AG04449 (cell line): ENCODE measurements around the gene CSTPP1.
"Not testable (repeated sequence)": the region's sequence is repeated elsewhere in the genome, so short reads cannot be mapped to it uniquely, and the experiment has no call there.

Experiments used
- CTCF ChIA-PET: fragments of 350-600 bp; formaldehyde crosslinking; extraction: SDS; loops from one replicate; lab custom pipeline; 2021; ENCODE audit warnings: antibody characterized with exemption; lab: Yijun Ruan, JAX
- POLR2A ChIA-PET: fragments of 400-600, 350-600 bp; formaldehyde crosslinking; extraction: SDS; loops from one replicate; lab custom pipeline; 2020; ENCODE audit warnings: antibody characterized with exemption, inconsistent platforms; lab: Yijun Ruan, JAX
- DNase-seq: peaks from one replicate; pipeline ENCODE4 v3.0.0-alpha.2; 2010; ENCODE audit warnings: low read depth, low spot score
- H3K4me3 ChIP-seq: 2 replicates; pipeline ENCODE4 v1.5.1; 2011; ENCODE audit warnings: low read depth, mild to moderate bottlenecking, control low read depth, low read length
- CTCF ChIP-seq: IDR thresholded peaks from one replicate; pipeline ENCODE4 v1.5.1; 2011; ENCODE audit warnings: mild to moderate bottlenecking, moderate library complexity, low read length, control low read depth, inconsistent platforms; ENCODE audit not compliant: insufficient read depth; ENCODE audit errors: missing control alignments

Gene CSTPP1

GRCh38 chr11:47109727-47110246 lies 173.2 kb downstream of the CSTPP1 start:
- no peak for DNase-seq
- ChIA-PET CTCF (interaction anchor here (1.1 kb wide), 1 partner anchor 43 kb away, joined by 3 read pairs; no protein-coding TSS in a partner anchor), POLR2A (no interaction called here)
- no peak for TF ChIP-seq CTCF
- no peak overlapping the region for H3K4me3 ChIP-seq

GRCh38 chr11:47111318-47111804 lies 174.8 kb downstream of the CSTPP1 start:
- TF ChIP-seq CTCF = no peak
- POLR2A ChIA-PET = no interaction called here
- H3K4me3 ChIP-seq = no peak overlapping the region
- no peak for DNase-seq
- CTCF ChIA-PET = interaction anchor here (1.1 kb wide), 1 partner anchor 15 kb away, joined by 3 read pairs; no protein-coding TSS in a partner anchor

GRCh38 chr11:47112941-47113340 lies 176.4 kb downstream of the CSTPP1 start:
- POLR2A ChIA-PET, DNase-seq, H3K4me3 ChIP-seq, CTCF ChIA-PET: not testable (repeated sequence)

- CTCF ChIA-PET, DNase-seq, H3K4me3 ChIP-seq, POLR2A ChIA-PET: not testable (repeated sequence)
Observed at GRCh38 chr11:47118958-47119688, 182.6 kb downstream of the CSTPP1 start.

DNA sequence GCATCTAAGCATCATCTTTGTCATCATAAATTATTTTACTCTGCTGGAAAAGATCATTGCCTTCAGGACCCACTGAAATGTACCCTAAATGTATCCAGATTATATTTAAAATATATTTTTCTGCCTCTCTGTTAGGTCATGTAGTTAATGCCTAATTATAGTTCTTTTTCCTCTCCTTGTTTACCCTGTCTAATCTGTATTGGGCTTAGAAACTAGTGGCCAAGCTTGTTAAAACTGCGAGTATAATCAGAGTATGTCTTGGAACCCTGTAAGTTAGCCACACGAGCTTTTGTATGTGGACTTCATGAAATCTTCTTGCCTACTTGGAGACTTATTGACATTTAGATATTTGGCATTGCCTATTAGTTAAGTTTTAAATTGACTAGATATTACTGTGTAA lies 184.5 kb downstream of the CSTPP1 start:
- POLR2A ChIA-PET = no interaction called here
- no peak overlapping the region for H3K4me3 ChIP-seq
- CTCF ChIA-PET = no interaction called here
- TF ChIP-seq CTCF = no peak
- no peak for DNase-seq

DNA sequence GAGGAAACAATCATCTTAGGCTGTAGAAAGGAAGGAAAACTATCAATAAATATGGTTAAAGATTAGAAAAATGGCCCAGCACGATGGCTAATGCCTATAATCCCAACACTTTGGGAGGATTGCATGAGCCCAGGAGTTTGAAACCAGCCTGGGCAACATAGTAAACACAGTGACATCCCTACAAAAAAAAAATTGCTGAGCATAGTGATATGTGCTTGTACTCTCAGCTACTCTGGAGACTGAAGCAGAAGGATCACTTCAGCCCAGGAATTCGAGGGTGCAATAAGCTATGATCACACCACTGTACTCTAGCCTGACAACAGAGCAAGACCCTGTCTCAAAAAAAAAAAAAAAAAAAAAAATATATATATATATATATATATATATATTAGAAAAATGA lies 185.2 kb downstream of the CSTPP1 start:
- ChIA-PET CTCF (no interaction called here), POLR2A (no interaction called here)
- H3K4me3 ChIP-seq = no peak overlapping the region
- TF ChIP-seq CTCF = no peak
- no peak for DNase-seq

DNA sequence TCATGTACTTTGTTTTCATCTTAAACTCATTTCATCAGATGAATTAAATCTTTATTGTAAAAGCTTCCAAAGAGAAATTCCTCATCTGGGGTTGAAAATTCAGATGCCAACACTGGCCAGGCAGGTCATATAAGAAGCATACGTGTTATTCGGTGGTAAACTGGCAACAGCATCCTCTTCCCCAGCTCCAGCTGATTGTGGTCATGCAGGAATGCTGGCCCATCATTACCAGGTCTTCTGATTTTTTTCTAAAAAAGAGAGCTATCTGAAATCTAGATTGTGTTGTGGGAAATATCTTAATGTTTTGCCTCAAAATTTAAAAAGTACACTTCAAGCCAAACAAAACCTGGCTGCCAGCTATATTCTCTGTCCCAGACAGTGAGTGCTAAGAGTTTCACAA lies 186.5 kb downstream of the CSTPP1 start:
- DNase-seq = no peak
- TF ChIP-seq CTCF = no peak
- CTCF ChIA-PET = interaction anchor here (0.5 to 1.5 kb wide), 3 partner anchors 10 to 235 kb away, joined by 3 to 5 read pairs (median 5); no protein-coding TSS in a partner anchor
- POLR2A ChIA-PET = no interaction called here
- no peak overlapping the region for H3K4me3 ChIP-seq
